NCI-H1417 treated with DMSO at 0.1 percent for 48 hours (cell line): ENCODE data around the gene DOCK1.

Experiments used
- DNase-seq: peaks from one replicate; lab custom pipeline; 2025; lab: John Stamatoyannopoulos, UW

Gene DOCK1

GRCh38 chr10:127012071-127012768 lies 107.0 kb downstream of the DOCK1 start:
- no peak for DNase-seq

- no peak for DNase-seq
These were observed 107.5 kb downstream of the DOCK1 start for GRCh38 chr10:127012769-127013152.

- DNase-seq, result no peak
These were observed 108.0 kb downstream of the DOCK1 start for GRCh38 chr10:127013211-127013656.

- DNase-seq, result no peak
These were observed 108.7 kb downstream of the DOCK1 start for GRCh38 chr10:127013691-127014473.

- DNase-seq, result no peak
These were observed 109.4 kb downstream of the DOCK1 start for GRCh38 chr10:127014671-127015070.

GRCh38 chr10:127015373-127015772 lies 110.1 kb downstream of the DOCK1 start:
- DNase-seq, result no peak

GRCh38 chr10:127016331-127016730 lies 111.1 kb downstream of the DOCK1 start:
- DNase-seq, result no peak

- no peak for DNase-seq
These were observed 112.5 kb downstream of the DOCK1 start for GRCh38 chr10:127017541-127018297.

- DNase-seq, result no peak
These were observed 113.0 kb downstream of the DOCK1 start for GRCh38 chr10:127018298-127018650.

GRCh38 chr10:127018766-127019165 lies 113.5 kb downstream of the DOCK1 start:
- DNase-seq, result no peak

GRCh38 chr10:127020260-127020659 lies 115.0 kb downstream of the DOCK1 start:
- DNase-seq, result no peak

- DNase-seq, result no peak
These were observed 116.6 kb downstream of the DOCK1 start for GRCh38 chr10:127021801-127022200.

- no peak for DNase-seq
These were observed 119.6 kb downstream of the DOCK1 start for GRCh38 chr10:127024685-127025435.

GRCh38 chr10:127027786-127028185 lies 122.6 kb downstream of the DOCK1 start:
- DNase-seq, result no peak

GRCh38 chr10:127028556-127028955 lies 123.3 kb downstream of the DOCK1 start:
- DNase-seq, result no peak

GRCh38 chr10:127029061-127029460 lies 123.8 kb downstream of the DOCK1 start:
- DNase-seq, result no peak

GRCh38 chr10:127033216-127034033 lies 128.2 kb downstream of the DOCK1 start:
- DNase-seq, result no peak

GRCh38 chr10:127034034-127034633 lies 128.9 kb downstream of the DOCK1 start:
- no peak for DNase-seq

GRCh38 chr10:127034790-127035189 lies 129.6 kb downstream of the DOCK1 start:
- no peak for DNase-seq

- no peak for DNase-seq
These were observed 130.6 kb downstream of the DOCK1 start for GRCh38 chr10:127035827-127036226.

- DNase-seq, result no peak
These were observed 131.8 kb downstream of the DOCK1 start for GRCh38 chr10:127036987-127037386.
